ENCODE measurements around the gene EVA1A. TPM values are rescaled to one million over a fixed set of nuclear protein-coding genes. Genes with fewer than 3 reads are reported as not detected.

EVA1A gene
- total and polyA plus RNA-seq, 4 donors, result 45.7 to 206 (median 100) TPM

DNA sequence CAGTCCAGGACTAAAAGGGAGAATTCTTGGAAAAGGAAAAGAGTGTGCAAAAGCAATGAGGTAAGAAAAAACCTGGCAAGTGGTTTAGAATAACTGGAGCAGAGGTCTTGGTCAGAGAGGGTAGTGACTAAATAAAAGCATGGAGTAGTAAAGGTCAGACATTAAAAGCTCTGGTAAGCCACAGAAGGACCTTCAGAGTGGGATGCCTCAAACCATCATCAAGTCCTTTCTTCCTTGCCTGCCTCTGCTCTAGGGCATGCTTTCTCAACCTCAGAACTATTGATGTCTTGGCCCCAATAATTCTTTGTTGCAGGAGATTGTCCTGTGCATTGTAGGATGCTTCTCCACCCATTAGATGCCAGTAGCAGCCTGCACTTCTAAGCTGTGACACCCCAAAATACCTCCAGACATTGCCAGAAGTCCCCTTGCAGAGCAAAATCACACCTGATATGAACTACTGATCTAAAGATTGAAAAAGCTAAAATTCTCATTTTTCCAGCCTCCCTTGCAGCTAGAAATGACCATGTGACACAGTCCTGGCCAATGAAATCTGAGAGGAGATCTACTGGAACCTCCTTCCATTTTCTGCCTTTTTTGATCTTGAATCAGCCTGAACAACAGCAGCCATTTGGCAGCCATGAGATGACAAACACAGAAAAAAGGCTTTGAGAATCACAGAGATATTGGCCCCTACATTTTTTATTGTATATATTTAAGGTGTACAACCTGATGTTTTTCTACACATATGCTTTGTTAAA is 48.1 kb downstream of the EVA1A start (continued):
- TF ChIP-seq, protein P1, sequence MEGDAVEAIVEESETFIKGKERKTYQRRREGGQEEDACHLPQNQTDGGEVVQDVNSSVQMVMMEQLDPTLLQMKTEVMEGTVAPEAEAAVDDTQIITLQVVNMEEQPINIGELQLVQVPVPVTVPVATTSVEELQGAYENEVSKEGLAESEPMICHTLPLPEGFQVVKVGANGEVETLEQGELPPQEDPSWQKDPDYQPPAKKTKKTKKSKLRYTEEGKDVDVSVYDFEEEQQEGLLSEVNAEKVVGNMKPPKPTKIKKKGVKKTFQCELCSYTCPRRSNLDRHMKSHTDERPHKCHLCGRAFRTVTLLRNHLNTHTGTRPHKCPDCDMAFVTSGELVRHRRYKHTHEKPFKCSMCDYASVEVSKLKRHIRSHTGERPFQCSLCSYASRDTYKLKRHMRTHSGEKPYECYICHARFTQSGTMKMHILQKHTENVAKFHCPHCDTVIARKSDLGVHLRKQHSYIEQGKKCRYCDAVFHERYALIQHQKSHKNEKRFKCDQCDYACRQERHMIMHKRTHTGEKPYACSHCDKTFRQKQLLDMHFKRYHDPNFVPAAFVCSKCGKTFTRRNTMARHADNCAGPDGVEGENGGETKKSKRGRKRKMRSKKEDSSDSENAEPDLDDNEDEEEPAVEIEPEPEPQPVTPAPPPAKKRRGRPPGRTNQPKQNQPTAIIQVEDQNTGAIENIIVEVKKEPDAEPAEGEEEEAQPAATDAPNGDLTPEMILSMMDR (IDR thresholded peaks at IDR 0.05; ENCODE audit: low read depth, low read length, missing input control), result no peak
- no peak for TF ChIP-seq TAF1 (conservative IDR thresholded peaks at IDR 0.05)

DNA sequence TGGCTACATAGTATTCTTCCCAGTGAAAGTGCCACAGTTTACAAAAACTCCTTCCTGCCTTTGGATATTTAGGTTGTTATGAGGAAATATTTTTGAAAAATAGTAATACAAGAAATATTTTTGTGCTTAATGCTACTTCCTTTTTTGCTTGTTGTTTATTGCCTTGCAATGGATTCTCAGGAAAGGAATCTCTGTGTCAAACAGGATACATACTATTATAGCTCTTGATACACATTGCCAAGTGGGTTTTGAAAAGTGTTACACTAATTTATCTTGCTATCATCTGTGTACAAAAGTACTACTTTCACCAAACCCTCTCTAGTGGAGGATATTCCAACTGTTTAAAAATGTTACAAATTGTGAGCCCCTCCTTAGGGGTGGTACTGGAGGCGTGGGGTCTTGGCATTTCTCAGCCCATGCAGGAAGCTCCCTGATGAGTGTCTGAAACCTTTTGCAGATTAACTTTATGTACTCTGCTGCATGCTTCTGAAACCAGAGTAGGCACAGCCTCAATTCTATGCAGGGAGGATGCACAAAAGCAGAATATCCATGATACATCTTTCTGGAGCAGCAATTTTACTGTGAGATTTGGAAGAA is 54.5 kb downstream of the EVA1A start:
- Histone ChIP-seq H3K9ac (ENCODE audit: low read depth in 1 of 2, low read length in 2 of 2) (no peak overlapping the region), H3K4me1 (ENCODE audit: control insufficient read depth in 4 of 4, insufficient read depth in 4 of 4, low read length in 3 of 4) (peaks cover 0 to 8% (median 4%) of the 10 kb centered on the region in 4 donors), H3K27me3 (ENCODE audit: control insufficient read depth in 4 of 4, insufficient read depth in 4 of 4, low read length in 3 of 4) (no peaks in the 10 kb centered on the region), H3K27ac (ENCODE audit: low read depth in 1 of 2, low read length in 2 of 2) (no peak overlapping the region), H3K36me3 (ENCODE audit: control insufficient read depth in 4 of 4, insufficient read depth in 3 of 4, low read depth in 1 of 4, low read length in 3 of 4) (peaks cover 0 to 27% (median 12%) of the 10 kb centered on the region in 4 donors), H3K4me3 (ENCODE audit: low read depth in 1 of 3, low read length in 3 of 3) (no peak overlapping the region), H3K9me3 (ENCODE audit: control insufficient read depth in 4 of 4, low read length in 3 of 4) (no peaks in the 10 kb centered on the region)
- no peak for DNase-seq (ENCODE audit: low spot score)
- 75% methylated on average over 1 of the region's 1 CpG for WGBS
- TF ChIP-seq, protein P2, sequence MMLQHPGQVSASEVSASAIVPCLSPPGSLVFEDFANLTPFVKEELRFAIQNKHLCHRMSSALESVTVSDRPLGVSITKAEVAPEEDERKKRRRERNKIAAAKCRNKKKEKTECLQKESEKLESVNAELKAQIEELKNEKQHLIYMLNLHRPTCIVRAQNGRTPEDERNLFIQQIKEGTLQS (IDR thresholded peaks at IDR 0.05), result no peak
- no peak for TF ChIP-seq YY1 (IDR thresholded peaks at IDR 0.05)
- TF ChIP-seq, protein P3, sequence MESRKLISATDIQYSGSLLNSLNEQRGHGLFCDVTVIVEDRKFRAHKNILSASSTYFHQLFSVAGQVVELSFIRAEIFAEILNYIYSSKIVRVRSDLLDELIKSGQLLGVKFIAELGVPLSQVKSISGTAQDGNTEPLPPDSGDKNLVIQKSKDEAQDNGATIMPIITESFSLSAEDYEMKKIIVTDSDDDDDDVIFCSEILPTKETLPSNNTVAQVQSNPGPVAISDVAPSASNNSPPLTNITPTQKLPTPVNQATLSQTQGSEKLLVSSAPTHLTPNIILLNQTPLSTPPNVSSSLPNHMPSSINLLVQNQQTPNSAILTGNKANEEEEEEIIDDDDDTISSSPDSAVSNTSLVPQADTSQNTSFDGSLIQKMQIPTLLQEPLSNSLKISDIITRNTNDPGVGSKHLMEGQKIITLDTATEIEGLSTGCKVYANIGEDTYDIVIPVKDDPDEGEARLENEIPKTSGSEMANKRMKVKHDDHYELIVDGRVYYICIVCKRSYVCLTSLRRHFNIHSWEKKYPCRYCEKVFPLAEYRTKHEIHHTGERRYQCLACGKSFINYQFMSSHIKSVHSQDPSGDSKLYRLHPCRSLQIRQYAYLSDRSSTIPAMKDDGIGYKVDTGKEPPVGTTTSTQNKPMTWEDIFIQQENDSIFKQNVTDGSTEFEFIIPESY (IDR thresholded peaks at IDR 0.05), result no peak
- TF ChIP-seq, protein P1 (IDR thresholded peaks at IDR 0.05; ENCODE audit: low read depth, low read length, missing input control), result no peak
- TF ChIP-seq HNF4A (conservative IDR thresholded peaks at IDR 0.05), result no peak
- no peak for TF ChIP-seq RXRA (IDR thresholded peaks at IDR 0.05)
- TF ChIP-seq TAF1 (conservative IDR thresholded peaks at IDR 0.05), result no peak
- TF ChIP-seq SP1 (IDR thresholded peaks at IDR 0.05), result no peak

DNA sequence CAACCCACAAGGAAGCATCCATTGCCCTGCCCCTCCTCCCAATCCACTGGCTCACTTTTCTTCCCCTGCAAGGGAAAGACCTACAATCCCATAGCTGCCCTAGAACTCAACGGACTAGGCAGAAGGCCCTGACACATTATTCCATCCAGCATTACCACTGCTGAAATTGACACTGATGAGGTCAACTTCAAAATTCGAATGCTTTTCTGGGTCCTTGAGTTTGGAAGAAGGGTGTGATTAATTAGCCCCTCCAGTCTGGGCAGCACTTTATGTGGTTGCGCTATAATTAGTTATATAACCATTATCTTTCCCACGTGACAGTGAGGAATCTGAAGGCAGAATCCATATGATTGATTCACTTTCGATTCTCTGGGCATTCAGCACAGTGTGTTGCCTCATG is 55.7 kb downstream of the EVA1A start:
- no peaks in the 10 kb centered on the region for H3K27me3 ChIP-seq (ENCODE audit: control insufficient read depth in 4 of 4, insufficient read depth in 4 of 4, low read length in 3 of 4)
- DNase-seq (ENCODE audit: low spot score), result no peak
- 86% methylated on average over 5 of the region's 5 CpGs for WGBS
- H3K9ac ChIP-seq (ENCODE audit: low read depth in 1 of 2, low read length in 2 of 2), result no peak overlapping the region
- no peak overlapping the region for H3K27ac ChIP-seq (ENCODE audit: low read depth in 1 of 2, low read length in 2 of 2)
- no peaks in the 10 kb centered on the region for H3K9me3 ChIP-seq (ENCODE audit: control insufficient read depth in 4 of 4, low read length in 3 of 4)
- peaks cover 0 to 8% (median 4%) of the 10 kb centered on the region in 4 donors for H3K4me1 ChIP-seq (ENCODE audit: control insufficient read depth in 4 of 4, insufficient read depth in 4 of 4, low read length in 3 of 4)
- H3K36me3 ChIP-seq (ENCODE audit: control insufficient read depth in 4 of 4, insufficient read depth in 3 of 4, low read depth in 1 of 4, low read length in 3 of 4), result peaks cover 0 to 24% (median 12%) of the 10 kb centered on the region in 4 donors
- H3K4me3 ChIP-seq (ENCODE audit: low read depth in 1 of 3, low read length in 3 of 3), result no peak overlapping the region
- TF ChIP-seq, protein P1 (IDR thresholded peaks at IDR 0.05; ENCODE audit: low read depth, low read length, missing input control), result no peak
- TF ChIP-seq, protein P4, sequence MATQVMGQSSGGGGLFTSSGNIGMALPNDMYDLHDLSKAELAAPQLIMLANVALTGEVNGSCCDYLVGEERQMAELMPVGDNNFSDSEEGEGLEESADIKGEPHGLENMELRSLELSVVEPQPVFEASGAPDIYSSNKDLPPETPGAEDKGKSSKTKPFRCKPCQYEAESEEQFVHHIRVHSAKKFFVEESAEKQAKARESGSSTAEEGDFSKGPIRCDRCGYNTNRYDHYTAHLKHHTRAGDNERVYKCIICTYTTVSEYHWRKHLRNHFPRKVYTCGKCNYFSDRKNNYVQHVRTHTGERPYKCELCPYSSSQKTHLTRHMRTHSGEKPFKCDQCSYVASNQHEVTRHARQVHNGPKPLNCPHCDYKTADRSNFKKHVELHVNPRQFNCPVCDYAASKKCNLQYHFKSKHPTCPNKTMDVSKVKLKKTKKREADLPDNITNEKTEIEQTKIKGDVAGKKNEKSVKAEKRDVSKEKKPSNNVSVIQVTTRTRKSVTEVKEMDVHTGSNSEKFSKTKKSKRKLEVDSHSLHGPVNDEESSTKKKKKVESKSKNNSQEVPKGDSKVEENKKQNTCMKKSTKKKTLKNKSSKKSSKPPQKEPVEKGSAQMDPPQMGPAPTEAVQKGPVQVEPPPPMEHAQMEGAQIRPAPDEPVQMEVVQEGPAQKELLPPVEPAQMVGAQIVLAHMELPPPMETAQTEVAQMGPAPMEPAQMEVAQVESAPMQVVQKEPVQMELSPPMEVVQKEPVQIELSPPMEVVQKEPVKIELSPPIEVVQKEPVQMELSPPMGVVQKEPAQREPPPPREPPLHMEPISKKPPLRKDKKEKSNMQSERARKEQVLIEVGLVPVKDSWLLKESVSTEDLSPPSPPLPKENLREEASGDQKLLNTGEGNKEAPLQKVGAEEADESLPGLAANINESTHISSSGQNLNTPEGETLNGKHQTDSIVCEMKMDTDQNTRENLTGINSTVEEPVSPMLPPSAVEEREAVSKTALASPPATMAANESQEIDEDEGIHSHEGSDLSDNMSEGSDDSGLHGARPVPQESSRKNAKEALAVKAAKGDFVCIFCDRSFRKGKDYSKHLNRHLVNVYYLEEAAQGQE (IDR thresholded peaks at IDR 0.05), result no peak
- TF ChIP-seq JUND (IDR thresholded peaks at IDR 0.05) (no peak), FOXA2 (IDR thresholded peaks at IDR 0.05) (no peak), GABPA (IDR thresholded peaks at IDR 0.05 in 1 of 2, conservative IDR thresholded peaks at IDR 0.05 in 1 of 2) (no peak), YY1 (IDR thresholded peaks at IDR 0.05) (no peak), RXRA (IDR thresholded peaks at IDR 0.05) (no peak), FOXA1 (IDR thresholded peaks at IDR 0.05) (no peak)
- TF ChIP-seq, protein P2 (IDR thresholded peaks at IDR 0.05), result no peak
- TF ChIP-seq, protein P5, sequence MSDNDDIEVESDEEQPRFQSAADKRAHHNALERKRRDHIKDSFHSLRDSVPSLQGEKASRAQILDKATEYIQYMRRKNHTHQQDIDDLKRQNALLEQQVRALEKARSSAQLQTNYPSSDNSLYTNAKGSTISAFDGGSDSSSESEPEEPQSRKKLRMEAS (IDR thresholded peaks at IDR 0.05), result no peak
